Measurements from ENCODE around the gene ZNF195. TPM values are rescaled to one million over a fixed set of nuclear protein-coding genes. Genes with fewer than 3 reads are reported as not detected.

ZNF195 gene
- total RNA-seq, 1 experiment from 2014 or later, result 13.4 TPM

- no peaks in the 10 kb centered on the region for H3K36me3 ChIP-seq (ENCODE audit: low read depth)
- no TSS peak for BruUV-seq (replicated peaks)
- H3K9me2 ChIP-seq (ENCODE audit: insufficient read depth), result no peaks in the 10 kb centered on the region
- no peaks in the 10 kb centered on the region for H3K4me1 ChIP-seq (replicated peaks; ENCODE audit: insufficient read depth)
- H3K9me3 ChIP-seq (ENCODE audit: insufficient read depth, low read depth), result no peaks in the 10 kb centered on the region
- intact Hi-C loops (cut with micrococcal nuclease; ENCODE audit: unreplicated experiment), result no loop called here
- POLR2A ChIA-PET (ENCODE audit: unreplicated experiment), result no interaction called here
- H3K27ac ChIP-seq, result no peak overlapping the region
- H4K20me1 ChIP-seq (ENCODE audit: insufficient read depth), result no peaks in the 10 kb centered on the region
- H3K27me3 ChIP-seq (ENCODE audit: insufficient read depth, low read depth), result peaks cover 32% of the 10 kb centered on the region
- no peak for DNase-seq
- H3K4me2 ChIP-seq, result no peak overlapping the region
- no peaks in the 10 kb centered on the region for H3K79me2 ChIP-seq (ENCODE audit: low read depth)
- TF ChIP-seq CTCF (conservative IDR thresholded peaks at IDR 0.05) (no peak), EZH2 (IDR thresholded peaks at IDR 0.05; ENCODE audit: low read depth) (no peak)
- CTCF ChIA-PET, result no interaction called here
- H2AFZ ChIP-seq, result no peak overlapping the region
- H3K4me3 ChIP-seq, result no peak overlapping the region
- no peaks in the 10 kb centered on the region for H3F3A ChIP-seq (ENCODE audit: insufficient read depth, low read depth)
These were observed 32.4 kb downstream of the ZNF195 start for GRCh38 chr11:3346587-3346986.

DNA sequence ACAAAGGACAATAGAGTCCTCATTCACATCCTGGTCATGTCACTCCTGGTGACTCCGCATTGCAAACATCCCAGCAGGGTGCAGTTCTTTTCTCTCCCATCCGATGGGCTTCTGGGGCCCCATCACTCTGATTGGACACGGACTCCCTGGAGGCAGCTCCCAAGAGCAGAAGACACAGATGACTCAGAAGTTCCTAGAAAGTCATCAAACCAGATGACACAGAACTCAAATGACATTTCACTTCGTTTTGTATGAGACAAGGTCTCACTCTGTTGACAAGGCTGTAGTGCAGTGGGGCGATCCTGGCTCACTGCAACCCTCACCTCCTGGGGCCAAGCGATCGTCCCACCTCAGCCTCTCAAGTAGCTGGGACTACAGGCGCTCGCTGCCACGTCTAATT, 33.2 kb downstream of the ZNF195 start:
- CTCF ChIA-PET, result no interaction called here
- intact Hi-C loops (cut with micrococcal nuclease; ENCODE audit: unreplicated experiment), result no loop called here

DNA sequence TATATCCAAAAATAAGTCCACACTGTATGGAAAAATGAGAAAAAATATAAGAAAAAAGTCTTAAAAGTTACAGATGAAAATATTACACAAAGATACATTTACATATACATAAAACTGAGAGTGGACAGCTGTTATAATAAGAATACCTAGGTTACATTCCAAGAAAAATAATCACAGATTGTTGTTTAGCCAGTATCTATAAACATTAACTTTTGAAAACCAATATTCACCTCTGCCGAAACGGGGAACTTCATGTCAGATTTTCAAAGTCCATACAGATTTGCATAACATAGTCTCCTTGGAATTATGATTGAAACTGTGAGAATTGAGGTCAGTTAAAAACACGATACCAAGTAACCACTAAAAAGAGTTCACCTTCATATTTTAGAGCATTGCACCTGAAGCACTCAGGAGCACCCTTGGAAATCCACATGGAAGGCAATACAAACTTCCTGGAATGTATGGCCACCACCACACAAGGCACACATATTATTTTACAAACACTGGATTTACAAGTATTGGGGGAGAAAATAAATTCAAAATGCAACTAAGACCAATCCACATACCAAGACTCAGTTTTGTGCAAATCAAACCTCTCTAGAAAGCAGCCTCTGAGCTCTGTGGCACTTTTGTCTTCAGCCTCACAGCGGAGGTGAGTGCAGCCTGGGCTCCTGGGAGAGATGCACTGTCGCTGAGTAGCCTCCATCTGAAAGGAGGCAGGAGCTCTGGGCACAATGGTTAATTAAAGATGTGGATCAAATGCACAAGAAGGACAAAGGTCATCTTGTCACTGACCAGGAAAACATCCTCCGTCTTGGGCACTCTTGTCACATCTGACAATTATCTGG, 34.4 kb downstream of the ZNF195 start:
- Histone ChIP-seq H3K4me2 (no peak overlapping the region), H2AFZ (no peak overlapping the region), H3F3A (ENCODE audit: insufficient read depth, low read depth) (no peaks in the 10 kb centered on the region), H3K36me3 (ENCODE audit: low read depth) (no peaks in the 10 kb centered on the region), H3K4me1 (replicated peaks; ENCODE audit: insufficient read depth) (no peaks in the 10 kb centered on the region), H3K9me3 (ENCODE audit: insufficient read depth, low read depth) (no peaks in the 10 kb centered on the region), H3K4me3 (no peak overlapping the region), H3K9me2 (ENCODE audit: insufficient read depth) (no peaks in the 10 kb centered on the region), H3K27ac (no peak overlapping the region), H3K27me3 (ENCODE audit: insufficient read depth, low read depth) (peaks cover 25% of the 10 kb centered on the region), H4K20me1 (ENCODE audit: insufficient read depth) (no peaks in the 10 kb centered on the region), H3K79me2 (ENCODE audit: low read depth) (no peaks in the 10 kb centered on the region)
- intact Hi-C loops (cut with micrococcal nuclease; ENCODE audit: unreplicated experiment), result no loop called here
- no peak for DNase-seq
- ChIA-PET CTCF (no interaction called here), POLR2A (ENCODE audit: unreplicated experiment) (no interaction called here)
- TF ChIP-seq EZH2 (IDR thresholded peaks at IDR 0.05; ENCODE audit: low read depth), result no peak
- no peak for TF ChIP-seq CTCF (conservative IDR thresholded peaks at IDR 0.05)
- no TSS peak for BruUV-seq (replicated peaks)

More for the DNA sequence above, 33.2 kb downstream of the ZNF195 start:
- Histone ChIP-seq H3K27ac (no peak overlapping the region), H3K4me1 (replicated peaks; ENCODE audit: insufficient read depth) (no peaks in the 10 kb centered on the region), H3K9me3 (ENCODE audit: insufficient read depth, low read depth) (no peaks in the 10 kb centered on the region), H4K20me1 (ENCODE audit: insufficient read depth) (no peaks in the 10 kb centered on the region), H2AFZ (no peak overlapping the region), H3K9me2 (ENCODE audit: insufficient read depth) (no peaks in the 10 kb centered on the region), H3K36me3 (ENCODE audit: low read depth) (no peaks in the 10 kb centered on the region), H3K4me3 (no peak overlapping the region), H3K79me2 (ENCODE audit: low read depth) (no peaks in the 10 kb centered on the region), H3F3A (ENCODE audit: insufficient read depth, low read depth) (no peaks in the 10 kb centered on the region), H3K27me3 (ENCODE audit: insufficient read depth, low read depth) (peaks cover 25% of the 10 kb centered on the region), H3K4me2 (no peak overlapping the region)
- BruUV-seq (replicated peaks), result no TSS peak
- DNase-seq, result no peak
- POLR2A ChIA-PET (ENCODE audit: unreplicated experiment), result no interaction called here
- no peak for TF ChIP-seq CTCF (conservative IDR thresholded peaks at IDR 0.05)
- no peak for TF ChIP-seq EZH2 (IDR thresholded peaks at IDR 0.05; ENCODE audit: low read depth)

Data from PC-9 (cell line).